ENCODE results near the gene TMEM201.

TMEM201 gene

GRCh38 chr1:9592510-9593075 lies 3.9 kb downstream of the TMEM201 start:
- no peak for TF ChIP-seq ZFX (IDR thresholded peaks at IDR 0.05; ENCODE audit: borderline replicate concordance)
- TF ChIP-seq CTCF (IDR thresholded peaks at IDR 0.05), result no peak
- no peak overlapping the region for H3K27ac ChIP-seq

GRCh38 chr1:9593147-9593491 lies 4.4 kb downstream of the TMEM201 start:
- no peak overlapping the region for H3K27ac ChIP-seq
- TF ChIP-seq ZFX (IDR thresholded peaks at IDR 0.05; ENCODE audit: borderline replicate concordance), result no peak
- TF ChIP-seq CTCF (IDR thresholded peaks at IDR 0.05), result no peak

GRCh38 chr1:9593492-9594465 lies 5.1 kb downstream of the TMEM201 start:
- no peak for TF ChIP-seq CTCF (IDR thresholded peaks at IDR 0.05)
- no peak overlapping the region for H3K27ac ChIP-seq

- no peak overlapping the region for H3K27ac ChIP-seq
- TF ChIP-seq CTCF (IDR thresholded peaks at IDR 0.05), result no peak
- TF ChIP-seq ZFX (IDR thresholded peaks at IDR 0.05; ENCODE audit: borderline replicate concordance), result no peak
These were observed 5.9 kb downstream of the TMEM201 start for GRCh38 chr1:9594471-9595155.

- no peak overlapping the region for H3K27ac ChIP-seq
- TF ChIP-seq CTCF (IDR thresholded peaks at IDR 0.05) (no peak), ZFX (IDR thresholded peaks at IDR 0.05; ENCODE audit: borderline replicate concordance) (no peak)
These were observed 6.7 kb downstream of the TMEM201 start for GRCh38 chr1:9595156-9595967.

GRCh38 chr1:9595968-9596340 lies 7.2 kb downstream of the TMEM201 start:
- no peak for TF ChIP-seq CTCF (IDR thresholded peaks at IDR 0.05)
- no peak for TF ChIP-seq ZFX (IDR thresholded peaks at IDR 0.05; ENCODE audit: borderline replicate concordance)
- no peak overlapping the region for H3K27ac ChIP-seq

Data from 22Rv1 (cell line).